Breast epithelium (tissue), 3 donors: ENCODE data around the gene TMEM121.

ENCODE experiments used
- CTCF ChIP-seq, 3 donors: fragments of 450-650 bp; IDR thresholded peaks; one replicate each; pipeline ENCODE4 v1.5.1; 2016 to 2017; ENCODE audit warnings: antibody characterized with exemption in 3 of 3, mild to moderate bottlenecking in 3 of 3, moderate library complexity in 3 of 3
- POLR2A ChIP-seq: fragments of 450-650 bp; IDR thresholded peaks from one replicate; pipeline ENCODE4 v1.6.1; 2016; ENCODE audit warnings: antibody characterized with exemption, mild to moderate bottlenecking, moderate library complexity

GRCh38 chr14:105533811-105534498 is 7.6 kb downstream of the TMEM121 start:
- TF ChIP-seq CTCF (IDR thresholded peaks at IDR 0.05) (no peak), POLR2A (no peak)
